ENCODE data around the gene RNF224. TPM values are rescaled to one million over a fixed set of nuclear protein-coding genes. Genes with fewer than 3 reads are reported as not detected.

RNF224 gene
- total RNA-seq, 1 donor = 0.09 TPM

DNA sequence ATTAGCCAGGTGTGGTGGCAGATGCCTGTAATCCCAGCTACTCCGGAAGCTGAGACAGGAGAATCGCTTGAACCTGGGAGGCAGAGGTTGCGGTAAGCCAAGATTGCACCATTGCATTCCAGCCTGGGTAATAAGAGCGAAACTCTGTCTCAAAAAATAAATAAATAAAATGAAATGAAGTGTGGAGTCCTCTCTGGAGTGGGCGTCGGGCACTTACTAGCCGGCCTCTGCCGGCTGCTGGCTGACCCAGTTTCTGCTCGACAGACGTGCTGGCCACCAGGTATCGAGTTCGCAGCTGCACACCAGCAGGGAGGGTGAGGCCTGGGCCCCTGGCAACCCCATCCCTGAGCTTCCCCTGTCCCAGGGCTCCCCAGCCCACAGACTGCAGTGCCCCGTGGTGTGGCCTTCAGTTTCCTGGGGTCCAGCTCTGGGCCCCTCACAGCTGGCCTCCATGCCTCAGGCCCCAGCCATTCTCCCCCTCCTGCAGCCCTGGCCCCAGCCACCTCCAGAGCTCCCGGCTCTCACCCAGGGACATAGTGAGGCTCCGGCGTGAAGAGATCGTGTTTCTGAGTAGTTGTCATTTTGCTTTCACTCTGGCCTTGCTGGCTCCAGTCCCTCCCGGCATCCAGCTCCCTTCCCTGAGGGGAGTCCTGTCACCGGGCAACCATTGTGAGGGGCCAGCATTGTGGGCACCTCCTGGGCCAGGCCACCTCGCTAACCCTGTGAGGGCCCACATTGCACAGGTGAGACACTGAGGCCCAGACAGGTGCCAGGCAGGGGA is 20.0 kb downstream of the RNF224 start:
- TF ChIP-seq, protein P1, sequence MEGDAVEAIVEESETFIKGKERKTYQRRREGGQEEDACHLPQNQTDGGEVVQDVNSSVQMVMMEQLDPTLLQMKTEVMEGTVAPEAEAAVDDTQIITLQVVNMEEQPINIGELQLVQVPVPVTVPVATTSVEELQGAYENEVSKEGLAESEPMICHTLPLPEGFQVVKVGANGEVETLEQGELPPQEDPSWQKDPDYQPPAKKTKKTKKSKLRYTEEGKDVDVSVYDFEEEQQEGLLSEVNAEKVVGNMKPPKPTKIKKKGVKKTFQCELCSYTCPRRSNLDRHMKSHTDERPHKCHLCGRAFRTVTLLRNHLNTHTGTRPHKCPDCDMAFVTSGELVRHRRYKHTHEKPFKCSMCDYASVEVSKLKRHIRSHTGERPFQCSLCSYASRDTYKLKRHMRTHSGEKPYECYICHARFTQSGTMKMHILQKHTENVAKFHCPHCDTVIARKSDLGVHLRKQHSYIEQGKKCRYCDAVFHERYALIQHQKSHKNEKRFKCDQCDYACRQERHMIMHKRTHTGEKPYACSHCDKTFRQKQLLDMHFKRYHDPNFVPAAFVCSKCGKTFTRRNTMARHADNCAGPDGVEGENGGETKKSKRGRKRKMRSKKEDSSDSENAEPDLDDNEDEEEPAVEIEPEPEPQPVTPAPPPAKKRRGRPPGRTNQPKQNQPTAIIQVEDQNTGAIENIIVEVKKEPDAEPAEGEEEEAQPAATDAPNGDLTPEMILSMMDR (IDR thresholded peaks at IDR 0.05; ENCODE audit: insufficient read depth, low read length) = no peak
- H3K4me3 ChIP-seq (ENCODE audit: low read depth, low read length) = no peak overlapping the region
- no peak for DNase-seq (ENCODE audit: low read depth)

DNA sequence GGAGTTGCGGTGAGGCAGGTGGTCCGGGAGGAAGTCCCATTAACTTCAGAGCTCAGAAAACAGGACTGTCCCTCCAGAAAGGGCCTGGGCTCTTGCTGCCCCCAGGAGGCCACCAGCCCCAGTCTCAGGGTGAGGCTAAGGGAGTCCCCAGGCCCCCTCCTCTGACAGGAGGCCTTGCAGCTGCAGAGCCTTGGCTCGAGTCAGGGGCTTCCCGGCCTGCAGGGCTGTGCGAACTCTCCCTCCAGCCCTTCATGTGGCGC is 20.5 kb downstream of the RNF224 start:
- H3K4me3 ChIP-seq (ENCODE audit: low read depth, low read length) = no peak overlapping the region
- TF ChIP-seq, protein P1 (IDR thresholded peaks at IDR 0.05; ENCODE audit: insufficient read depth, low read length) = no peak
- no peak for DNase-seq (ENCODE audit: low read depth)

DNA sequence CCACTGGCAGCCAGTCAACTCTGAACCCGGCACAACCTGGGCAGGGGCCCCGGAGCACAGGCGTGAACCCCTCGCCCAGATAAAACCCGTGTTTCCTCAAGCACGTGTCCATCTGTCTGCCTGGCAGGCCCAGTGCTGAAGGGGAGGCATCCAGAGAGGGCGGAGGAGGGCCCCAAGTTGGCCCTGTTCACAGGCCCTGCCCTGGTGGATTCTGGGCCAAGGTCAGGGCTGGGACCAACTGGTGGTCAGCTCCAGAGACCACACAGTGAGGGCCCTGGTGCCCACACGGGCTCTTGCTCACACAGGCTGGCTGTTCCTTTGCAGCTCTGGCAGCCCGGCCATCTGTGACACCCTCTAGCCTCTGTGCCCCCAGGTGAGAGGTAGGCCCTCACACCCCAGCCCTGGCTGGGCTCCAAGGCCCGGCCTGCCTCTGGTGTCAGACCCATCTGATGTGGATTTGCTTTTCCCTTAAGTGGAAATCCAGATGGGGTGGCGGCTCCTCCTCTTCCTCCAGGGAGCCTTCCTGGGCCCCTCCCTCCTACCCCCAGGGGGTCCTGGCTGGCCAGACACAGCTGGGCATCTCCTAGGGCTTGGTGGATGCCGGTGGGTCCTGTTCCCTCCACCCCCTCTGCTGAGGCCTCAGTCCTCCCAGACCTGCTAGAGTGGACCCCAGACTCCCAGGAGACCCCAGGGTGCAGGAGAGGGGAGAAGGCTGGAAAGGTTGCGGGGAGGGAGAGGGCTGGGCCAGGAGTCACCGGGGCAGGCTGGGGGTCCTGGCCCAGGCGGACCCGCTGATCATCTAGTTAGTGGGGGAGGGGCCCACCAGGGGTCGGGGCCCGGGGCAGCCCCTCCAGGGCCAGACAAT is 23.3 kb downstream of the RNF224 start:
- TF ChIP-seq, protein P1 (IDR thresholded peaks at IDR 0.05; ENCODE audit: insufficient read depth, low read length) = no peak
- no peak overlapping the region for H3K4me3 ChIP-seq (ENCODE audit: low read depth, low read length)
- DNase-seq (ENCODE audit: low read depth) = no peak

DNA sequence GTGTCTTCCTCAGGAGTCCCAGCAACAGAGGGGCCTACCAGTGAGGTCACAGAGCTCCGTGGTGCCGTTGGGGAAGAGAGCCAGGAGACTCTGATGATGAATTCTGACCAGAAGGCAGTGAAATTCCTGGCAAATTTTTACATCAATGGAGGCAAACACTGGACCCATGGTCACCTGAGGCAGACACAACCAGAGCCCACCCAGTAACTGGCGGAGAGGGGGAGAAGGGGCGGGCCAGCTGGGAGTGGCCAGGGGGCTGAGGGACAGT is 23.8 kb downstream of the RNF224 start, which contains the start of gene STPG3:
Gene STPG3, plus strand, starts transcription at position 93 of the 268 bp plus-strand sequence. Its CDS starts 1 bp downstream, at position 94.
- no peak for DNase-seq (ENCODE audit: low read depth)
- no peak within 1 kb of the TSS for H3K4me3 ChIP-seq (ENCODE audit: low read depth, low read length)
- TF ChIP-seq, protein P1 (IDR thresholded peaks at IDR 0.05; ENCODE audit: insufficient read depth, low read length) = no peak

DNA sequence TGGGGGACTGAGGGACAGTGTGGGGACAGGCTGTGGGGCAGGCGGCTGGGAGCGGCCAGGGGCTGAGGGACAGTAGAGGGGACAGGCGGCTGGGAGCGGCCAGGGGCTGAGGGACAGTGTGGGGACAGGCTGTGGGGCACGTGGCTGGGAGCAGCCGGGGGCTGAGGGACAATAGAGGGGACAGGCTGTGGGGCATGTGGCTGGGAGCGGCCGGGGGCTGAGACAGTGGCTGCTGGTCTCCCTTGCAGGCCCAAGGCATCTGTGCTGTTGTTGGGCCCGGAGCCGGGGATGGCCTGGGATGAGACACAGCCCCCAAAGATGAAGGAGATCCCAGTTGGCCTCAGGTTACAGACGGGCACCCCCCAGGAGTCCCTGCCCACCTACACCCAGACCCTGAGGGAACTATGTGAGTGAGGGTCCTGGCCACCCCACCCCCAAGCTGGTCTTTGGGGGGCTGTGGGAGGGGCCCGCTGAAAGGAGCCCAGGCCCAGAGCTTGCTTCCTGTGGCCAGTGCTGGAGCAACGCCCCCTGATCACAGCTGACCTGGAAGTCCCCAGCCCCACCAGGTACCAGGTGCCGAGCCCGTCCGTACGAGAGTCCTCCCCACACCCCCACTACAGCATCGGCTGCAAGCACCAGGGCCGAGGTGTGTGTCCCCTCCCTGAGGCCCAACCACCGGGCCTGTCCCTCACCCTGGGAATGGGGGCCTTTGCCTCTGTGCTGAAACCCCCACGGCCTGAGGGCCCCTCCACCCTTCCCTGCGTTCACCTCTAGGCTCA is 24.4 kb downstream of the RNF224 start:
- TF ChIP-seq, protein P1 (IDR thresholded peaks at IDR 0.05; ENCODE audit: insufficient read depth, low read length) = no peak
- DNase-seq (ENCODE audit: low read depth) = no peak
- no peak overlapping the region for H3K4me3 ChIP-seq (ENCODE audit: low read depth, low read length)

DNA sequence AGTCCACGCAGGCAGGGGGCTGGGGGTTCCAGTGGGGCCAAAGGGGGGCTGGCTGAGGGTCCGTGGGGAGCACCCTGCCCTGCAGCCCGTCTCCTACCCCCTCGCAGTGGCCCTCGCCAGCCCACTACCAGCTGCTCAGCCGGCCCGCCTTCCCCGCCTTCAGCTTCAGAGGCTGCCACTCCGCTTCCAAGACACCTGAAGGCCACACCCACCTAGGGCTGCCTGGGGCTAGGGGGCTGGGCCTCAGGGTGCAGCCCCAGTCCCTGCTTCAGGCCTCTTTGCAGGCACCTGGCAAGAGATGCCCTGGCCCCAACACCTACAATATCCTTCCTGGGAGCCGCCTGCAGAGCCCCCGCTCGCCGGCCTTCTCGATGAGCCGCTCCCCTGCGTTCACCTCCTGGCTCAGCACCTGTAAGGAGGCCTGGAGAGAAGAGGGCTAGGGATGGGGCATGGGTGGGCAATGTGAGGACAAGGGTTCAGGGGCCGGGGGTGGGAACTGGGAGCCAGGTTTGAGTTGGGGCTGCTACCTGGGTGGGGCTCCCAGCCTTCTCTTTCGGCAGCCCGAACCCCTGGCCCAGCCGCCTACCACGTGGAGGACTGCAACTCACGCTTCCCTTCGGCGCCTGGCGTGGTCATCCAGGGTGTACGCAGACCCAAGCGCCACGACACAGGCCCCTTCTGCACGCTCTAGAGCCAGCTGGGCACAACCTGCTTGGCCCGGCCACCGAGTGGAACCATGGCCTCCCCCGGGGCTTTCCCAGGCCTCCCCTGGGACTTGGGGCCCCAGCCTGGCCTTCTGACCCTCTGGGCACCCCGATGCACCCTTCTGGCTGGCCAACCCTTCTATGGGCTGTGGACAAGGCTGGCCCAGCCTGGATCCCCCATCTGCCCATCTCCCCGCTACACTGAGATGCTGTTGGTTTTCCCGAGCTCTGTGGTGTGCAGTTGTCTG is 25.5 kb downstream of the RNF224 start:
- no peak overlapping the region for H3K4me3 ChIP-seq (ENCODE audit: low read depth, low read length)
- no peak for DNase-seq (ENCODE audit: low read depth)
- TF ChIP-seq, protein P1 (IDR thresholded peaks at IDR 0.05; ENCODE audit: insufficient read depth, low read length) = no peak

All from fibroblast of the aortic adventitia (primary cell).